ENCODE data around the gene INTS7.

INTS7 gene

GRCh38 chr1:212035123-212035834 lies at the start of gene INTS7, which contains the start of gene DTL:
TSS of gene INTS7 (minus strand) at chr1:212035557. CDS start at chr1:212035437, 120 bp downstream.
TSS of gene DTL (plus strand) at chr1:212035748. CDS start at chr1:212035891, 143 bp downstream.
- peak; percentile 95 for DNase-seq (ENCODE audit: low read depth)

DNA sequence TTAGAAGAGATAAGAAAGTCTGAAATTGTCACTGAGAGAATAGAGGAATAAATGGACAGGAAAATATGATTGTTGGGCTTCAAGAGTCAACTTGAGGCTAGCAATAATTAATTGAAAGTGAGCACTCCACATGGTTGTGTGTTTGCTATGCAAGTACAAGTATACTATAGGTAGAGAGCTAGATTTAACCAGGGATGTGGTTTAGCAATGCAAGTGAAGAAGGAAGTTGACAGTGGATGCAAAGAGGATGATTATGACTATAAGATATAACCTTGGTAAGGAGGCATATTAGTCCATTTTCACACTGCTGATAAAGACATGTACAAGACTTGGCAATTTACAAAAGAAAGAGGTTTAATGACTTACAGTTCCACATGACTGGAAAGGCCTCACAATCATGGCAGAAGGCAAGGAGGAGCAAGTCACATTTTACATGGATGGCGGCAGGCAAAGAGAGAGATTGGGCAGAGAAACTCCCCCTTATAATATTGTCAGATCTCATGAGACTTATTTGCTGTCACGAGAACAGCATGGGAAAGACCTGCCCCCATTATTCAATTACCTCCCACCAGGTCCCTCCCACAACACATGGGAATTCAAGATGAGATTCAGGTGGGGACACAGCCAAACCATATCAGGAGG lies 47.5 kb upstream of the INTS7 start:
- DNase-seq (ENCODE audit: low read depth), result no peak

DNA sequence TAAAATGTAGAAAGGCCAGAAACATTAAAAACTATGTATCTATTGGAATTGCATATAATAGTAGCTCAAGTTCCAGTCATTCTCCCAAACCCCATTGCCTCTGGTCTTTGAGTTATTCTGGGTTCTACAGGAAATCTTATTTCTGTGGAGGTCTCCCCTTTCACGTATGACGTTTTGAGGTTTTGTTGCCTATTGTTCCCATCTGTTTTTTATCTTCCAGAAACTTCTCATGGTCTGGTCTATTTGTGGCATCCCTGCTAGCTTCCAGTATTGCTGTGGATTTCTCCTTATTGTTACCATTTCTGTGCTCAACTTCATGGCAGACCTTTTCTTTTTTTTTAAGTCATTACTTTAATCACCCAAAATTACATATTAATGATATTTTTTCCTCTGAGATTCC lies 43.5 kb upstream of the INTS7 start:
- no peak for DNase-seq (ENCODE audit: low read depth)

DNA sequence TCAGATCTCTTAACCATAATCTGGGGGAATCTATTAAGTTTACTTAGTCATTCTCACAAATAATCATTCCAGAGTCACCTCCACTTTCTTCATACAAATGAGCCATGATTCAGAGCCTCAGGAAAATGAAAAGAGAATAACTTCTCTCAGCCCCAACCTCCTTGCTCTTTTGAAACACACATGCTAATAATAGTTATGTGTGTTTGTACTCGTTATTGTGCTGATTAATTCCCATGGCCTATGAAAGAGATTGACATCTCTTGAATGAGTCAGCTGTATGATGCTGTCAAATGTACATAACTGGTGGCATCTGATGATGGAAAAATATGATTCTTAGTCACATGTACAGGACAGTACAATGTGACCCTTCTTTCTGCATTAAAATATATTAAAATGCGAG lies 41.7 kb upstream of the INTS7 start:
- DNase-seq (ENCODE audit: low read depth), result no peak

DNA sequence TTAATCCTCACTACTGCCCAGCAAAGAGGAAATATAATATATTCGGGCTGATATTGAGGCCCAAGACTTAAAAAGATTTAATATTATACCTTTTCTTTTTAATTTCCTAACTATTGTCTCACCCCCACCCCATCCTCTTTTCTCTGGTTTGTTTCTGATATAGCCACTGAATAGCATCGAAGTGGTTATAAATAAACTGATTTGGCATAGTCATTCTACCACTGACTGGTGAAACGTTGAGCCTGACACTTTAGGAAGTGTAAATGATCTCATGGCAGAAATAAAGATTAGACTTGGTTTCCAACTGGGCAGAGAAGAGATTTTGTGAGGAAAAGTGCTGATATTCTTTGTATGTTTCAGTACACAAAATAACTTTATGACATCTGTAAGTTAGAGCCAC lies 39.5 kb upstream of the INTS7 start:
- DNase-seq (ENCODE audit: low read depth), result no peak

GRCh38 chr1:212074313-212074712 lies 39.0 kb upstream of the INTS7 start:
- DNase-seq (ENCODE audit: low read depth), result no peak

- no peak for DNase-seq (ENCODE audit: low read depth)
These were observed 38.1 kb upstream of the INTS7 start for GRCh38 chr1:212073490-212073889.

GRCh38 chr1:212072047-212072446 lies 36.7 kb upstream of the INTS7 start:
- no peak for DNase-seq (ENCODE audit: low read depth)

DNA sequence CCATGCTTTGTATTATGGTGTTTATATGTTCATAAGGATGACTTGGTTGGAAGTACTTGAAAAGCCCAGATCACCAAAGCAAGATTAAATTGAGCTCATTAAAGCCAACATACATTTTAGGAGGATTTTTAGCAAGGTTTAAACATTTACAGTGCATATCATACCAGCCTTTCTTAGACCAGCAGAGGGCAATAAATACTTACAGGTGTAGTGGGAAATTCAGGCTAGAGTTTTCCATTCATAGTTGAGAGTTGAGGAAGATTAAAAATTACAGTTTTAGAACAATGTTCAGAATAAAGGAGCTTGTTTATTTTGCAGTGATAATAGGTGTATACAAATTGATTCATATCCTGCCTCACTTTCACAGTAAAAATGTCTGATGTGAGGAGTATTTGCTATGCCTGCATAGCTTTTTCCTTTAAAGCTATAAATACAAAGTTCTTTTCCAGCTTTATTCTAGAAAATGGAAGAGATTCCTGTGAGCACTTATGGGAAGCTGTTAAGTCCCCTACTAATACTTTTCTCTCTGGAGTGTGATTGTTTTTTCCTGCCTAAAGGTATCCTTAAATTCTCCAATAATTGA lies 35.5 kb upstream of the INTS7 start:
- DNase-seq (ENCODE audit: low read depth), result no peak

- no peak for DNase-seq (ENCODE audit: low read depth)
These were observed 32.4 kb upstream of the INTS7 start for GRCh38 chr1:212067787-212068186.

DNA sequence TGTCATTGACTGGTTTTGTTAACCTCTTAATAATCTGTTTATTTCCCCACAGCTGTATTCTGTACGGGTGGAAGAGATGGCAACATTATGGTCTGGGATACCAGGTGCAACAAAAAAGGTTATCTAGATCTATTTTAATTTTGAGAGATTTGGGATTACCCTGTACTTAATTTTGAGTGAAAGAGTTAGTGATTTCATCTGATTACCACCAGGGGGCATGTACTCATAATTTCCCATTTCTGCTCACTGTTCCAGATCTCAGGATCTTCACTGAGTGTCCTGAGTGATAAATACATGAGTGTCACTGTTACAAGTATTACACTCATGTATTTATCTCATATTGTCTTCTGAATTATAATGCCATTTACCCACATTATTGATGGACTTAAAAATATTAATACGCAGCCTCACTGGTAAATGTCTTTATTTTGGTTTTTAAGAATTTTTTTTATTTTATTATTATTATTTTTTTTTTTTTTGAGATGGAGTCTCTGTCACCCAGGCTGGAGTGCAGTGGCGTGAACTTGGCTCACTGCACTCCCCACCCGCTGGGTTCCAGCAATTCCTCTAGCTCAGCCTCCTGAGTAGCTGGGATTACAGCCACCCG lies 27.6 kb upstream of the INTS7 start:
- DNase-seq (ENCODE audit: low read depth), result no peak

DNA sequence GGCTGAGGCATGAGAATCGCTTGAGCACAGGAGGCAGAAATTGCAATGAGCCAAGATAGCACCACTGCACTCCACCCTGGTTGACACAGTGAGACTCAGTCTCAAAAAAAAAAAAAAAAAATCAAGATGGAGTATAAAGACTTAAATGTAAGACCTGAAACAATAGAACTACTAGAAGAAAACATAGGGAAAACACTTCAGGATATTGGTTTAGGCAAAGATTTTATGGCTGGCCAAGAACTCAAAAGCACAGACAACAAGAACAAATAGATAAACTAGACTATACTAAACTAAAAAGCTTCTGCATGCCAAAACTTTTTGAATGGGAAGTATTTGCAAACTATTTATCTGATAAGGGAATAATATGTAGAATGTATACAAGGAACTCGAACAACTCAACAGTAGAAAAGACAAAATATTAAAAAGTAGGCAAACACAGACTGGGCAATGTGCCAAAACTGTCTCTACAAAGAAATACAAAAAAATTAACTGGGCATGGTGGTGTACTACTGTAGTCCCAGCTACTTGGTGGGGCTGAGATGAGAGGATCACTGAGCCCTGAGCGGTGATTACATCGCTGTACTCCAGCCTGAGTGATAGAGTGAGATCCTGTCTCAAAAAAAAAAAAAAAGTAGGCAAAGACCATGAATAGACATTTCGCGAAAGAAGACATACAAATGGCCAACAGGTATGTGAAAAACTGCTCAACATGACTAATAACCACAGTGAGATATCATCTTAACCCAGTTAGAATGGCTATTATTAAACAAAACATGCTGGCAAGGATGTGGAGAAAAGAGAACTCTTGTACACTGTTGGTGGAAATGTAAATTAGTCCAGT lies 25.5 kb upstream of the INTS7 start:
- no peak for DNase-seq (ENCODE audit: low read depth)

- DNase-seq (ENCODE audit: low read depth), result no peak
These were observed 20.0 kb upstream of the INTS7 start for GRCh38 chr1:212055333-212055732.

DNA sequence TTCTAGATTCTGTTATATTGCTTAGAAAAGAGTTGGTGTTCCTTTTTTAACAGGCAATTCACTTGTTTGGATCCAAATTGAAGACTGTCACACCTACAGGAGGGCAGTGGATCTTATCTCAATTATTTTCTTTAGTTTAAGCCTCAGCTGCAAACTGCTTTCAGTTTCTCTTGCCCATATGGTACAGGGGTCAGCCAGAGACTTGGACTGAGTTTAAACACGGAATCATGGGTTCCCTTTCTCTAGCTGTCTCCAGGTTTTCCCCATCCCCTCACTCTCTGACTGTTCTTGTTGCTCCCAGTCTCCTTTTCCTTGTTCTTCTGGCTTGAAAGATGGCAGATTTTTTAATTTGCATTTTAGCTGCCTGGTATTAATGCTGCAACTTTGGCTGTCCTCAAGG lies 18.6 kb upstream of the INTS7 start:
- no peak for DNase-seq (ENCODE audit: low read depth)

DNA sequence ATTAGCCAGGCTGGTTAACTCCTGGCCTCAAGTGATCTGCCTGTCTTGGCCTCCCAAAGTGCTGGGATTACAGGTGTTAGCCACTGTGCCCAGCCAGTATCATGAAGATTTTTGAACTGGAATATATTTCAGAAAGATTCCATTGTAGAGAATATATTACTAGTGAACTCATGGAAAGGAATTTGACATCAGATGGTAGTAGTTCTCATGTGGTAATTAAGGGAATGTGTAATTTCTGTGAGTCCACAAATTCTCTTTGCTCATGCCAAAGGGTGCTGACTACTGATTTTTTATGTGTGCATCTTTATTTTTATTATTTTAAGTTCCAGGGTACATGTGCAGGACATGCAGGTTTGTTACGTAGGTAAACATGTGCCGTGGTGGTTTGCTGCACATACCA lies 10.6 kb upstream of the INTS7 start:
- no peak for DNase-seq (ENCODE audit: low read depth)

DNA sequence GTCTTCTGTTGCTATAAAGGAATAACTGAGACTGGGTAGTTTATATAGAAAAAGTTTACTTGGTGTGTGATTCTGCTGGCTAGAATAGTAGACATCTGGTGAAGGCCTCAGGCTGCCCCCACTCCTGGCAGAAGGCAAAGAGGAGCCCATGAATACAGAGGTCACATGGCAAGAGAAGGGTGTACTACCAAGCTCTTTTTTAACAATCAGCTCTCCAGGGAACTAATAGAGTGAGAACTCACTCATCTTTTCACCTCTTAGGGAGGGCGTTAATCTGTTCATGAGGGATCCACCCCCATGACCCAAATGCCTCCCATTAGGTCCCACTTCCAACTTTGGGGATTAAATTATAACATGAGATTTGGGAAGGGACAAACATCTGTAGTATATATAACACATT lies 9.5 kb upstream of the INTS7 start:
- DNase-seq (ENCODE audit: low read depth), result no peak

DNA sequence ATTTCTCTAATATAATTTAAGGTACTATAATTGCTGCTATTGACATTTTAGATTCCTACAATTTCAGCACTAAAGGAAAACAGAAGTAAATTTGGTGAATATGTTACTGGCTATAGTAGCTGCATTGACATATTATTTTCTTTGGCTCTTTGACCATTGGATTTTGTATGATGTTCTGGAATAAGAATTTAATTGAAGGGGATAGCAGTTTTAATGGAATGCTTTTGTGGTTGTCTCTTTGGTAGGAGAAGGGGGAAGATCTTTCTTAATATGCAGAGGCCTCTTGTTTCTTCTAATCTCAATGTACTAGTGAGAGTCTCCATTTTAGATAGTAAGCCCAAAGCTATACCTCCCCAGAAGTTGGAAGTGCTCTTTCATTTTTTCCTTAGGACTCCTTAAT lies 7.1 kb upstream of the INTS7 start:
- DNase-seq (ENCODE audit: low read depth), result no peak

- no peak for DNase-seq (ENCODE audit: low read depth)
These were observed 5.5 kb upstream of the INTS7 start for GRCh38 chr1:212040629-212041412.

GRCh38 chr1:212039622-212040021 lies 4.3 kb upstream of the INTS7 start:
- no peak for DNase-seq (ENCODE audit: low read depth)

- no peak for DNase-seq (ENCODE audit: low read depth)
These were observed 2.5 kb upstream of the INTS7 start for GRCh38 chr1:212037900-212038299.
